Caco-2 (cell line): ENCODE results near the gene CMTM2. TPM values are rescaled to one million over a fixed set of nuclear protein-coding genes. Genes with fewer than 3 reads are reported as not detected.

Experiments
- BruUV-seq: library from RNA; stranded (reverse); fragments of 400-500 nt; replicated peaks from 2 replicates; lab custom pipeline; 2021; lab: Mats Ljungman, UMichigan
- CTCF ChIA-PET: fragments of 300-600 bp; sonication (Branson Sonifier 250); formaldehyde crosslinking; loops from one replicate; lab custom pipeline; 2022; ENCODE audit warnings: antibody characterized with exemption; lab: Charles Lee
- POLR2A ChIA-PET: fragments of 300-600 bp; sonication (Branson Sonifier 250); formaldehyde crosslinking; loops from one replicate; lab custom pipeline; 2022; ENCODE audit warnings: antibody characterized with exemption; lab: Charles Lee
- DNase-seq, 2 experiments: peaks; one replicate each; pipeline versions ENCODE4 v3.0.0 to v3.0.0-alpha.2; 2020 to 2022
- H3K27me3 ChIP-seq: replicated peaks from 2 replicates; pipeline ENCODE4 v1.6.0; 2011; ENCODE audit warnings: low read length; ENCODE audit not compliant: control insufficient read depth, insufficient read depth
- H3K36me3 ChIP-seq: 2 replicates; pipeline ENCODE4 v1.5.1; 2011; ENCODE audit warnings: low read length; ENCODE audit not compliant: control insufficient read depth, insufficient read depth
- H3K4me1 ChIP-seq: fragments of 250-450 bp; sonication (Bioruptor Pico); 2 replicates; pipeline ENCODE4 v1.5.1; 2020; ENCODE audit warnings: mild to moderate bottlenecking
- H3K4me3 ChIP-seq: 2 replicates; pipeline ENCODE4 v1.5.1; 2011; ENCODE audit warnings: low read depth, mild to moderate bottlenecking, control low read depth, low read length
- H3K9me3 ChIP-seq: fragments of 250-450 bp; sonication (Bioruptor Pico); 2 replicates; pipeline ENCODE4 v1.5.1; 2020; ENCODE audit warnings: mild to moderate bottlenecking, moderate library complexity
- H3K27ac Mint-ChIP-seq: one replicate; pipeline ENCODE4 v1.8.0; 2022; ENCODE audit warnings: mixed read lengths; ENCODE audit not compliant: unreplicated experiment
- H3K27me3 Mint-ChIP-seq: one replicate; pipeline ENCODE4 v1.8.0; 2022; ENCODE audit warnings: mixed read lengths; ENCODE audit not compliant: insufficient read depth, unreplicated experiment
- H3K36me3 Mint-ChIP-seq: one replicate; pipeline ENCODE4 v1.8.0; 2022; ENCODE audit warnings: mild to moderate bottlenecking, mixed read lengths; ENCODE audit not compliant: insufficient read depth, unreplicated experiment
- H3K4me1 Mint-ChIP-seq: one replicate; pipeline ENCODE4 v1.8.0; 2022; ENCODE audit warnings: low read depth, mixed read lengths; ENCODE audit not compliant: unreplicated experiment
- H3K4me3 Mint-ChIP-seq: one replicate; pipeline ENCODE4 v1.8.0; 2022; ENCODE audit warnings: mild to moderate bottlenecking, moderate library complexity, mixed read lengths; ENCODE audit not compliant: unreplicated experiment
- H3K9me3 Mint-ChIP-seq: one replicate; pipeline ENCODE4 v1.8.0; 2022; ENCODE audit warnings: mixed read lengths; ENCODE audit not compliant: unreplicated experiment
- intact Hi-C: fragments of 100-400 bp; cut with micrococcal nuclease; formaldehyde crosslinking; loops from one replicate; pipeline ENCODE4 v1.10.0; 2022; ENCODE audit not compliant: unreplicated experiment
- total RNA-seq: library from RNA; stranded (reverse); gene quantifications from 2 replicates; pipeline ENCODE4 v1.2.3, GENCODE V29; 2022
- TF ChIP-seq, protein P1 (sequence below), 2 experiments: fragments of 200-600 bp in 1 of 2; IDR thresholded peaks; 1 replicate in 1 of 2; 2 replicates in 1 of 2; pipeline versions ENCODE4 v1.5.1 to v1.8.0; 2011 to 2022; ENCODE audit warnings: antibody characterized with exemption in 1 of 2, control low read depth in 1 of 2, inconsistent platforms in 1 of 2, low read depth in 1 of 2, low read length in 1 of 2, mild to moderate bottlenecking in 1 of 2, moderate library complexity in 1 of 2; ENCODE audit not compliant: insufficient read depth in 1 of 2, severe bottlenecking in 1 of 2, unreplicated experiment in 1 of 2

The CMTM2 gene
- total RNA-seq, 1 experiment from 2014 or later, result not detected

DNA sequence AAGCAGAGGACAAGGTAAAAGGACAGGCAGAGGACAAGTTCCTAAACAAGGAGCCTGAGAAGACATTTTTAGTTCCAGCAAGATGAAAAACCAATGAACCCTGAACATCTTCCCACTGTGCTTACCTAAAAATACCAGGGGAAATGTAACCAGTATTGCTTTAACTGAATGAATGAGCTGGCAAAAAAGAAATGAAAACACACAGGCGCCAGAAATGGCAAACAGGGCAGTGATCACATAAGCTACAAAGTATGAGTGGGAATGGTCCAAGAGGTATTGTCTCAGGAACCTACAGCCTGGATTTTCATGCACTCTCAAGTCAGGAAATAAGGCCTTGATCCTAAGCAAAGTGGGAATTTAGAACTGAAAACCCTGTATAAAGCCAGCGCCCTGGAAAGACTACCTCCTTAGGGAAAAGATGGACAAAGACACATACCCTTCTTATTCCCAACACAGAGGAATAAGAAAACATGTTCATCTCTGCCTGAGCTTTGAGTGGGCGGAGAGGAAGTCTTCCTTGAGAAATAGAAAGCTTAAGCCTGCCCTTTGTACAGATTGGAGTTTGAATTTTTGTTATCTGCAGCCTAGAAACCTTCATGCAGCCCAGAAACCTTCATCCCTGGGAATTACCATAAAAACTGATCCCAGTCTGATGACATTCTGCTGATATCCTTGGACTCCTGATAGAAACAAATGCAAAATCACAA, 2.1 kb downstream of the CMTM2 start:
- H3K27me3 Mint-ChIP-seq, result peaks cover 3% of the 10 kb centered on the region
- no peaks in the 10 kb centered on the region for H3K9me3 Mint-ChIP-seq
- H3K36me3 Mint-ChIP-seq, result no peaks in the 10 kb centered on the region
- no peak for DNase-seq
- no peak overlapping the region for H3K4me3 ChIP-seq
- ChIA-PET POLR2A (no interaction called here), CTCF (interaction anchor here (0.6 to 2.2 kb wide), 3 partner anchors 23 to 253 kb away, joined by 3 to 10 read pairs (median 4); partner anchors contain the start of gene CMTM3)
- no peaks in the 10 kb centered on the region for H3K9me3 ChIP-seq
- H3K4me1 ChIP-seq, result peaks cover 9% of the 10 kb centered on the region; the same call in 1 of the 2 replicates
- BruUV-seq, result no TSS peak
- H3K27ac Mint-ChIP-seq, result no peak overlapping the region
- no peak overlapping the region for H3K4me3 Mint-ChIP-seq
- no peaks in the 10 kb centered on the region for H3K36me3 ChIP-seq
- intact Hi-C loops, result no loop called here
- no peaks in the 10 kb centered on the region for H3K27me3 ChIP-seq
- TF ChIP-seq, protein P1, sequence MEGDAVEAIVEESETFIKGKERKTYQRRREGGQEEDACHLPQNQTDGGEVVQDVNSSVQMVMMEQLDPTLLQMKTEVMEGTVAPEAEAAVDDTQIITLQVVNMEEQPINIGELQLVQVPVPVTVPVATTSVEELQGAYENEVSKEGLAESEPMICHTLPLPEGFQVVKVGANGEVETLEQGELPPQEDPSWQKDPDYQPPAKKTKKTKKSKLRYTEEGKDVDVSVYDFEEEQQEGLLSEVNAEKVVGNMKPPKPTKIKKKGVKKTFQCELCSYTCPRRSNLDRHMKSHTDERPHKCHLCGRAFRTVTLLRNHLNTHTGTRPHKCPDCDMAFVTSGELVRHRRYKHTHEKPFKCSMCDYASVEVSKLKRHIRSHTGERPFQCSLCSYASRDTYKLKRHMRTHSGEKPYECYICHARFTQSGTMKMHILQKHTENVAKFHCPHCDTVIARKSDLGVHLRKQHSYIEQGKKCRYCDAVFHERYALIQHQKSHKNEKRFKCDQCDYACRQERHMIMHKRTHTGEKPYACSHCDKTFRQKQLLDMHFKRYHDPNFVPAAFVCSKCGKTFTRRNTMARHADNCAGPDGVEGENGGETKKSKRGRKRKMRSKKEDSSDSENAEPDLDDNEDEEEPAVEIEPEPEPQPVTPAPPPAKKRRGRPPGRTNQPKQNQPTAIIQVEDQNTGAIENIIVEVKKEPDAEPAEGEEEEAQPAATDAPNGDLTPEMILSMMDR (IDR thresholded peaks at IDR 0.05; ENCODE audit: insufficient read depth in 1 of 2, low read depth in 1 of 2, low read length in 1 of 2, severe bottlenecking in 1 of 2, unreplicated experiment in 1 of 2), result no peak
- no peaks in the 10 kb centered on the region for H3K4me1 Mint-ChIP-seq

DNA sequence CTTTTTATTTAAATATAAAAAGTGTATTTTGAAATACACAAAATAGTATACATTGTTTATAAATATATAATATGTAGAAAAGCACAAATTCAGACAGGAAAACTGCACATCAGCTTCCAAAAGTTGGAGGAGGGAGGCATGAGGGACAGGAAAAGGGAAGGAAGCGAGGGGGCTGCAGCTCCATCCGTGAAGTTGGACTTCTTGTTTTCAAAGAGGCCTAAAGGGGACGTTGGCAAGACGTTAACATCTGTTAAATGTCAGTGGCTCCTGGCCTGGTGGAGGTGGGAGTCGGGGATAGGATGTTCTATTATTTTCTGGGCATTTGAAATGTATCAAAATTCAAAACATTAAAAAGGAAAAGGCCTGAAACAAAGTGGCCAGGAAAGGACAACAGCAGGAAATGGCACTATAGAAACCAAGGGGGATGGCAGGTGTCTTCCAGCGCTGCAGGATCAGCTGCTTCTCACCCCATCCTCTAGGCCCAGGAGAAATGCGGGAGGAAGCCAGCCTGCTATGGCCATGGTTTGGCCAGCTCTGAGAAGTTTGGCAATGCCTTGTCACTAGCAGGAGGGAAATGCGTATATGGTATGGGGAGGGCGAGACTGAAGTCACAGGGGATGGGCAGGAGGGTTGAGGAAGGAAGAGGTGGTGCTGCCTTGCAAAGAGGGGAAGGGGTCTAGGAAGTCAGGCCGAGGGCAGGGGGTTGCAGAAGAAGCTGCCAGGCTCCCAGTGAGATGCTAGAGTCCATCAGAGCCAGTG, 6.4 kb downstream of the CMTM2 start:
- H3K27ac Mint-ChIP-seq, result no peak overlapping the region
- no peaks in the 10 kb centered on the region for H3K4me1 Mint-ChIP-seq
- H3K4me3 ChIP-seq, result no peak overlapping the region
- ChIA-PET CTCF (no interaction called here), POLR2A (no interaction called here)
- H3K4me1 ChIP-seq, result peaks cover 8% of the 10 kb centered on the region; the same call in 1 of the 2 replicates
- H3K9me3 Mint-ChIP-seq, result no peaks in the 10 kb centered on the region
- H3K9me3 ChIP-seq, result no peaks in the 10 kb centered on the region
- no TSS peak for BruUV-seq
- no peak overlapping the region for H3K4me3 Mint-ChIP-seq
- no peaks in the 10 kb centered on the region for H3K36me3 Mint-ChIP-seq
- no peaks in the 10 kb centered on the region for H3K36me3 ChIP-seq
- H3K27me3 Mint-ChIP-seq, result peaks cover 3% of the 10 kb centered on the region
- H3K27me3 ChIP-seq, result no peaks in the 10 kb centered on the region
- DNase-seq, result no peak
- TF ChIP-seq, protein P1 (IDR thresholded peaks at IDR 0.05; ENCODE audit: insufficient read depth in 1 of 2, low read depth in 1 of 2, low read length in 1 of 2, severe bottlenecking in 1 of 2, unreplicated experiment in 1 of 2), result no peak
- intact Hi-C loops, result loop anchor here (5.0 kb wide), 1 partner anchor 178 kb away; no protein-coding TSS in a partner anchor

DNA sequence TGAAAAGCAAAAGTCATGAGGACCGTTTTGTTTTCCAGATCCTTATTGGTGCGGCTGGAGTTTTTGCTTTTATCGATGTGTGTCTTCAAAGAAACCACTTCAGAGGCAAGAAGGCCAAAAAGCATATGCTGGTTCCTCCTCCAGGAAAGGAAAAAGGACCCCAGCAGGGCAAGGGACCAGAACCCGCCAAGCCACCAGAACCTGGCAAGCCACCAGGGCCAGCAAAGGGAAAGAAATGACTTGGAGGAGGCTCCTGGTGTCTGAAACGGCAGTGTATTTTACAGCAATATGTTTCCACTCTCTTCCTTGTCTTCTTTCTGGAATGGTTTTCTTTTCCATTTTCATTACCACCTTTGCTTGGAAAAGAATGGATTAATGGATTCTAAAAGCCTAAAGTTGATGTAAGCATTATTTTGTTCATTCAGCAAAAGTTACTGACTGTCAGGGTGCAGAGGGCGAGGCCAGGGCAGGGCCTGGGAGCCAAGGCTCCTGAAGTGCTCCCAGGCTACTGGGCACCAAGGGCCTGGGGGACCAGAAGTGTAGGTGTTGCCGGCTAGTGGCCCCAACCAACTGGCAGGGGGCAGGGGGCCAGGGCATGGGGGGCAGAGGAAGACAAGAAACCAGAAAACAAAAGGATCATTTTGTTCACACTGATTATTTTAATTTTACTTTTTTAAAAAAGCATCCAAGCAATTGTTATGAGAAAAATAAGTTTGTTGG, 8.8 kb downstream of the CMTM2 start:
- no TSS peak for BruUV-seq
- Histone ChIP-seq H3K36me3 (no peaks in the 10 kb centered on the region), H3K4me3 (no peak overlapping the region), H3K4me1 (no peaks in the 10 kb centered on the region), H3K27me3 (no peaks in the 10 kb centered on the region), H3K9me3 (no peaks in the 10 kb centered on the region)
- ChIA-PET POLR2A (no interaction called here), CTCF (interaction anchor here (3.0 kb wide), 1 partner anchor 181 kb away, joined by 14 read pairs; no protein-coding TSS in a partner anchor)
- Mint-ChIP-seq H3K4me3 (no peak overlapping the region), H3K4me1 (no peaks in the 10 kb centered on the region), H3K36me3 (no peaks in the 10 kb centered on the region), H3K9me3 (no peaks in the 10 kb centered on the region), H3K27ac (no peak overlapping the region), H3K27me3 (no peaks in the 10 kb centered on the region)
- no peak for DNase-seq
- intact Hi-C loops, result loop anchor here (5.0 kb wide), 1 partner anchor 181 kb away; no protein-coding TSS in a partner anchor
- TF ChIP-seq, protein P1 (IDR thresholded peaks at IDR 0.05; ENCODE audit: insufficient read depth in 1 of 2, low read depth in 1 of 2, low read length in 1 of 2, severe bottlenecking in 1 of 2, unreplicated experiment in 1 of 2), result no peak
